H1 (cell line): ENCODE data around the gene GABRR2. TPM values are rescaled to one million over a fixed set of nuclear protein-coding genes. Genes with fewer than 3 reads are reported as not detected.

Experiments
- CTCF ChIA-PET: fragments of 300-600 bp; sonication (Branson Sonifier 250); formaldehyde crosslinking; loops from one replicate; lab custom pipeline; 2021; ENCODE audit not compliant: partially characterized antibody; lab: Charles Lee
- POLR2A ChIA-PET: fragments of 300-600 bp; sonication (Branson Sonifier 250); formaldehyde crosslinking; loops from one replicate; lab custom pipeline; 2021; ENCODE audit warnings: inconsistent platforms; ENCODE audit not compliant: partially characterized antibody; lab: Charles Lee
- DNase-seq, 2 experiments: peaks; one replicate each; pipeline versions ENCODE4 v3.0.0 to v3.0.0-alpha.2; 2010 to 2022; ENCODE audit warnings: low spot score in 2 of 2, low read depth in 1 of 2, mixed read lengths in 1 of 2
- FAIRE-seq: peaks from 2 replicates; lab custom pipeline; 2011; peaks lifted over from hg19 to GRCh38; lab: Jason Lieb, UNC
- H2AFZ ChIP-seq: 2 replicates; pipeline ENCODE4 v1.8.1; 2012; ENCODE audit warnings: low read length, inconsistent platforms
- H2AK5ac ChIP-seq: 2 replicates; pipeline ENCODE4 v1.6.1; 2013; ENCODE audit warnings: low read depth, low read length
- H2BK120ac ChIP-seq: replicated peaks from 2 replicates; pipeline ENCODE3; 2013; ENCODE audit warnings: low read depth, low read length, inconsistent platforms
- H2BK12ac ChIP-seq: 2 replicates; pipeline ENCODE4 v1.6.1; 2013; ENCODE audit warnings: low read depth, low read length
- H2BK15ac ChIP-seq: 2 replicates; pipeline ENCODE4 v1.6.1; 2013; ENCODE audit warnings: low read length
- H2BK20ac ChIP-seq: 2 replicates; pipeline ENCODE4 v1.6.1; 2013; ENCODE audit warnings: low read length
- H2BK5ac ChIP-seq: 2 replicates; pipeline ENCODE4 v1.6.1; 2013; ENCODE audit warnings: low read depth, low read length
- H3K14ac ChIP-seq: 2 replicates; pipeline ENCODE4 v1.6.1; 2013; ENCODE audit warnings: inconsistent platforms; ENCODE audit not compliant: insufficient read length
- H3K18ac ChIP-seq: 2 replicates; pipeline ENCODE4 v1.6.1; 2013; ENCODE audit warnings: low read length; ENCODE audit errors: extremely low read depth
- H3K23ac ChIP-seq: 2 replicates; pipeline ENCODE4 v1.6.1; 2013; ENCODE audit warnings: inconsistent platforms; ENCODE audit not compliant: insufficient read length
- H3K23me2 ChIP-seq: 2 replicates; pipeline ENCODE4 v1.6.1; 2013; ENCODE audit warnings: low read depth, low read length
- H3K27ac ChIP-seq: 2 replicates; pipeline ENCODE4 v1.6.1; 2011; ENCODE audit warnings: low read depth, low read length, inconsistent platforms
- H3K27me3 ChIP-seq, 4 experiments: replicated peaks in 1 of 4; 1 replicate in 1 of 4; 2 replicates in 3 of 4; pipeline versions ENCODE4 v1.6.1 to v1.8.1; 2011 to 2013; ENCODE audit warnings: low read length in 3 of 4, mild to moderate bottlenecking in 3 of 4, inconsistent platforms in 2 of 4, mixed read lengths in 2 of 4, moderate library complexity in 1 of 4; ENCODE audit not compliant: control insufficient read depth in 3 of 4, insufficient read depth in 3 of 4; ENCODE audit errors: extremely low read depth in 1 of 4
- H3K36me3 ChIP-seq, 4 experiments: 2 replicates each; pipeline versions ENCODE4 v1.6.1 to v1.8.1; 2011 to 2013; ENCODE audit warnings: mild to moderate bottlenecking in 4 of 4, low read length in 3 of 4, moderate library complexity in 2 of 4, control low read depth in 1 of 4, inconsistent platforms in 1 of 4; ENCODE audit not compliant: insufficient read depth in 4 of 4, control insufficient read depth in 2 of 4
- H3K4ac ChIP-seq: replicated peaks from 2 replicates; pipeline ENCODE3; 2013; ENCODE audit warnings: low read length, low read depth, mixed read lengths, inconsistent platforms; ENCODE audit not compliant: insufficient read length
- H3K4me1 ChIP-seq, 4 experiments: replicated peaks in 1 of 4; 1 replicate in 1 of 4; 2 replicates in 3 of 4; pipeline versions ENCODE4 v1.6.1 to v1.8.1; 2011 to 2013; ENCODE audit warnings: low read length in 3 of 4, inconsistent platforms in 2 of 4, mixed read lengths in 1 of 4; ENCODE audit not compliant: insufficient read depth in 4 of 4, control insufficient read depth in 3 of 4
- H3K4me2 ChIP-seq, 2 experiments: 2 replicates each; pipeline versions ENCODE4 v1.6.1 to v1.8.1; 2011 to 2013; ENCODE audit warnings: low read depth in 2 of 2, low read length in 2 of 2, control low read depth in 1 of 2, inconsistent platforms in 1 of 2, mild to moderate bottlenecking in 1 of 2; ENCODE audit not compliant: insufficient read depth in 1 of 2
- H3K4me3 ChIP-seq, 4 experiments: fragments of 200-600, 300-600 bp in 1 of 4; sonication (generic), shearing (Covaris generic), sonication (Bioruptor Twin) in 1 of 4; 2 replicates each; pipeline versions ENCODE4 v1.5.1 to v1.8.1; 2011 to 2016; ENCODE audit warnings: low read length in 4 of 4, low read depth in 3 of 4, control low read depth in 2 of 4, inconsistent platforms in 2 of 4, mild to moderate bottlenecking in 2 of 4, mixed read lengths in 1 of 4, moderate library complexity in 1 of 4; ENCODE audit not compliant: insufficient read depth in 2 of 4; ENCODE audit errors: extremely low read depth in 1 of 4
- H3K56ac ChIP-seq: replicated peaks from 2 replicates; pipeline ENCODE3; 2013; ENCODE audit warnings: low read depth, mild to moderate bottlenecking, mixed read lengths, low read length, inconsistent platforms; ENCODE audit not compliant: insufficient read length
- H3K79me1 ChIP-seq: 2 replicates; pipeline ENCODE4 v1.6.1; 2013; ENCODE audit warnings: low read depth, low read length, control low read depth
- H3K79me2 ChIP-seq, 2 experiments: 2 replicates each; pipeline versions ENCODE4 v1.6.1 to v1.8.1; 2012 to 2013; ENCODE audit warnings: low read length in 2 of 2, mild to moderate bottlenecking in 2 of 2, inconsistent platforms in 1 of 2; ENCODE audit not compliant: insufficient read depth in 2 of 2, control insufficient read depth in 1 of 2
- H3K9ac ChIP-seq, 4 experiments: replicated peaks in 1 of 4; 1 replicate in 1 of 4; 2 replicates in 3 of 4; pipeline versions ENCODE4 v1.6.1 to v1.8.1; 2011 to 2013; ENCODE audit warnings: low read depth in 3 of 4, low read length in 3 of 4, control low read depth in 2 of 4, mild to moderate bottlenecking in 2 of 4, moderate library complexity in 2 of 4, inconsistent platforms in 1 of 4; ENCODE audit errors: extremely low read depth in 1 of 4
- H3K9me3 ChIP-seq, 2 experiments: 2 replicates each; pipeline versions ENCODE4 v1.6.1 to v1.8.1; 2012 to 2013; ENCODE audit warnings: mild to moderate bottlenecking in 2 of 2, moderate library complexity in 2 of 2, control low read depth in 1 of 2, inconsistent platforms in 1 of 2, low read depth in 1 of 2, low read length in 1 of 2, mixed read lengths in 1 of 2; ENCODE audit not compliant: insufficient read depth in 2 of 2
- H4K20me1 ChIP-seq, 2 experiments: replicated peaks in 1 of 2; 2 replicates each; pipeline versions ENCODE3 to v1.8.1; 2011 to 2013; ENCODE audit warnings: inconsistent platforms in 2 of 2, low read length in 2 of 2, mild to moderate bottlenecking in 1 of 2; ENCODE audit not compliant: insufficient read depth in 2 of 2, control insufficient read depth in 1 of 2
- H4K5ac ChIP-seq: 2 replicates; pipeline ENCODE4 v1.6.1; 2013; ENCODE audit warnings: low read length, low read depth, mixed read lengths, inconsistent platforms; ENCODE audit not compliant: insufficient read length
- H4K8ac ChIP-seq: 2 replicates; pipeline ENCODE4 v1.8.0; 2013; ENCODE audit warnings: mild to moderate bottlenecking, moderate library complexity, low read length, inconsistent platforms; ENCODE audit not compliant: insufficient read depth; ENCODE audit errors: extremely low read depth
- H4K91ac ChIP-seq: replicated peaks from 2 replicates; pipeline ENCODE3; 2013; ENCODE audit warnings: low read length, mixed read lengths, inconsistent platforms; ENCODE audit not compliant: insufficient read length
- BRCA1 ChIP-seq: IDR thresholded peaks from 2 replicates; pipeline ENCODE4 v1.6.1; 2012; ENCODE audit warnings: low read depth, low read length, improper control_type of control experiment
- KDM1A ChIP-seq: fragments of 200-600, 300-600 bp; sonication (generic); IDR thresholded peaks from 2 replicates; pipeline ENCODE4 v1.7.1; 2016; ENCODE audit warnings: mild to moderate bottlenecking, low read length, borderline replicate concordance
- KDM4A ChIP-seq: IDR thresholded peaks from one replicate; pipeline ENCODE4 v1.7.1; 2012; ENCODE audit warnings: low read depth, mild to moderate bottlenecking, moderate library complexity, low read length, inconsistent platforms; ENCODE audit not compliant: severe bottlenecking
- PHF8 ChIP-seq: fragments of 200-600 bp; sonication (generic); conservative IDR thresholded peaks from 2 replicates; pipeline ENCODE4 v1.7.1; 2012; ENCODE audit warnings: low read depth, mild to moderate bottlenecking, inconsistent platforms, low read length, moderate library complexity
- SAP30 ChIP-seq: fragments of 300-600 bp; sonication (generic); IDR thresholded peaks from 2 replicates; pipeline ENCODE4 v1.7.1; 2012; ENCODE audit warnings: low read length, moderate library complexity, mild to moderate bottlenecking, inconsistent platforms; ENCODE audit not compliant: insufficient read depth, insufficient replicate concordance
- SP2 ChIP-seq: IDR thresholded peaks from 2 replicates; pipeline ENCODE4 v1.6.1; 2012; ENCODE audit warnings: mild to moderate bottlenecking, low read length, inconsistent platforms
- WGBS, 2 experiments: shearing (Covaris generic) in 1 of 2; methylation state at CpG; one replicate each; pipeline versions ENCODE4 v1.1.6 to v1.1.7; 2013 to 2015; ENCODE audit warnings: low lambda C conversion rate in 2 of 2, mixed read lengths in 2 of 2, inconsistent platforms in 1 of 2, low coverage in 1 of 2, missing lambda C conversion rate in 1 of 2; ENCODE audit not compliant: insufficient replicate concordance in 2 of 2, insufficient coverage in 1 of 2, insufficient read length in 1 of 2; ENCODE audit errors: extremely low coverage in 1 of 2, missing lambda C conversion rate in 1 of 2; 5-methylcytosine and 5-hydroxymethylcytosine counted together
- polyA plus RNA-seq, 7 experiments: library from polyadenylated mRNA; depleted of rRNA in 3 of 7; stranded (reverse) in 5 of 7; unstranded in 2 of 7; fragments of >200 nt in 5 of 7; fragments of 200-250 nt in 2 of 7; gene quantifications; 1 replicate in 5 of 7; 2 replicates in 1 of 7; 4 replicates in 1 of 7; pipeline versions ENCODE4 v1.2.1 to v1.2.3, GENCODE V29; 2011 to 2013; ENCODE audit warnings: missing spikeins in 2 of 7, mixed read lengths in 2 of 7
- total RNA-seq: library from RNA; stranded (reverse); fragmentation: NEBNext Ultra II Directional; extraction: Animal tissue kit (Norgen Biotek cat#: 25700); gene quantifications from 2 replicates; pipeline ENCODE4 v1.2.1, GENCODE V29; 2021
- TF ChIP-seq, protein P1 (sequence below): IDR thresholded peaks from 2 replicates; pipeline ENCODE4 v1.6.1; 2012; ENCODE audit warnings: inconsistent platforms
- TF ChIP-seq, protein P2 (sequence below): IDR thresholded peaks from 2 replicates; pipeline ENCODE4 v1.6.1; 2012; ENCODE audit warnings: low read length, inconsistent platforms
- TF ChIP-seq, protein P3 (sequence below): IDR thresholded peaks from 2 replicates; pipeline ENCODE4 v1.6.1; 2011; ENCODE audit warnings: low read length, improper control_type of control experiment
- TF ChIP-seq, protein P4 (sequence below): IDR thresholded peaks from 2 replicates; pipeline ENCODE4 v1.6.1; 2012; ENCODE audit warnings: inconsistent platforms

GABRR2 gene
- total and polyA plus RNA-seq, 2 of the 8 experiments (the other 6 are each of a cell fraction or from before 2014, with no cell fraction given) = not detected

DNA sequence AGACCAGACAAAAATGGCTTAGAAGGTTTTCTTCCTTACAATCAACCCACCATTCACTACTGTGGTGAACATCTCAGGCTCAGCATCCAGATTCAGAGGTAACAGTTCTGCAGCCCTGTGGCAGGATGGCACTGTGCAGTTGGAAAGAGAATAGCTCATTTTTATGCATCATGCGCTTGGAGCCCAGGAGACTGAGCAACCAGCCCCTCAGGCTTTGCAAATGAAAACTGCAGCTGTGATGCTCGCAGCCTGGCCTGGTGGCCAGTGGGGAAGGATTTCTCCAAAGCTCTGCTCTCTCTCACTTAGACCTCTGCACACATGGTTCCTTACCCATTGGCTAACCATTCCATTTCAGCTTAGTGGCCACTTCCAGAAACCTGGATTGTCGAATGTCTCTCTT, 45.8 kb downstream of the GABRR2 start:
- CTCF ChIA-PET = interaction anchor here (0.8 to 7.0 kb wide), 8 partner anchors 10 to 286 kb away, joined by 3 to 57 read pairs (median 4); no protein-coding TSS in a partner anchor
- no peak overlapping the region for H4K8ac ChIP-seq
- no peak overlapping the region for H2BK15ac ChIP-seq
- H2BK5ac ChIP-seq = no peak overlapping the region
- no peak overlapping the region for H2BK12ac ChIP-seq
- no peak overlapping the region for H2AK5ac ChIP-seq
- DNase-seq = no peak
- H3K27me3 ChIP-seq = no peaks in the 10 kb centered on the region
- no peaks in the 10 kb centered on the region for H3K4me1 ChIP-seq
- H2AFZ ChIP-seq = no peak overlapping the region
- H3K4me2 ChIP-seq = no peak overlapping the region
- no peak overlapping the region for H4K91ac ChIP-seq
- no peak overlapping the region for H3K9ac ChIP-seq
- H2BK20ac ChIP-seq = no peak overlapping the region
- no peak overlapping the region for H3K4me3 ChIP-seq
- H4K20me1 ChIP-seq = no peaks in the 10 kb centered on the region
- H4K5ac ChIP-seq = no peak overlapping the region
- H3K79me2 ChIP-seq = no peaks in the 10 kb centered on the region
- no peak for FAIRE-seq
- H2BK120ac ChIP-seq = no peak overlapping the region
- H3K9me3 ChIP-seq = no peaks in the 10 kb centered on the region
- no peaks in the 10 kb centered on the region for H3K36me3 ChIP-seq
- no peaks in the 10 kb centered on the region for H3K23me2 ChIP-seq
- H3K79me1 ChIP-seq = no peaks in the 10 kb centered on the region
- H3K4ac ChIP-seq = no peak overlapping the region
- no peak overlapping the region for H3K23ac ChIP-seq
- H3K56ac ChIP-seq = no peak overlapping the region
- H3K27ac ChIP-seq = no peak overlapping the region
- H3K18ac ChIP-seq = no peak overlapping the region
- H3K14ac ChIP-seq = no peak overlapping the region
- POLR2A ChIA-PET = no interaction called here
- WGBS, 2 experiments = 93% methylated on average over 3 of the region's 3 CpGs; no CpG with 5 or more reads in 1 of the 2 experiments
- TF ChIP-seq, protein P1, sequence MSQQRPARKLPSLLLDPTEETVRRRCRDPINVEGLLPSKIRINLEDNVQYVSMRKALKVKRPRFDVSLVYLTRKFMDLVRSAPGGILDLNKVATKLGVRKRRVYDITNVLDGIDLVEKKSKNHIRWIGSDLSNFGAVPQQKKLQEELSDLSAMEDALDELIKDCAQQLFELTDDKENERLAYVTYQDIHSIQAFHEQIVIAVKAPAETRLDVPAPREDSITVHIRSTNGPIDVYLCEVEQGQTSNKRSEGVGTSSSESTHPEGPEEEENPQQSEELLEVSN = no peak
- TF ChIP-seq PHF8 = no peak
- TF ChIP-seq, protein P2, sequence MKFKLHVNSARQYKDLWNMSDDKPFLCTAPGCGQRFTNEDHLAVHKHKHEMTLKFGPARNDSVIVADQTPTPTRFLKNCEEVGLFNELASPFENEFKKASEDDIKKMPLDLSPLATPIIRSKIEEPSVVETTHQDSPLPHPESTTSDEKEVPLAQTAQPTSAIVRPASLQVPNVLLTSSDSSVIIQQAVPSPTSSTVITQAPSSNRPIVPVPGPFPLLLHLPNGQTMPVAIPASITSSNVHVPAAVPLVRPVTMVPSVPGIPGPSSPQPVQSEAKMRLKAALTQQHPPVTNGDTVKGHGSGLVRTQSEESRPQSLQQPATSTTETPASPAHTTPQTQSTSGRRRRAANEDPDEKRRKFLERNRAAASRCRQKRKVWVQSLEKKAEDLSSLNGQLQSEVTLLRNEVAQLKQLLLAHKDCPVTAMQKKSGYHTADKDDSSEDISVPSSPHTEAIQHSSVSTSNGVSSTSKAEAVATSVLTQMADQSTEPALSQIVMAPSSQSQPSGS = no peak
- TF ChIP-seq SAP30 = no peak
- TF ChIP-seq, protein P3, sequence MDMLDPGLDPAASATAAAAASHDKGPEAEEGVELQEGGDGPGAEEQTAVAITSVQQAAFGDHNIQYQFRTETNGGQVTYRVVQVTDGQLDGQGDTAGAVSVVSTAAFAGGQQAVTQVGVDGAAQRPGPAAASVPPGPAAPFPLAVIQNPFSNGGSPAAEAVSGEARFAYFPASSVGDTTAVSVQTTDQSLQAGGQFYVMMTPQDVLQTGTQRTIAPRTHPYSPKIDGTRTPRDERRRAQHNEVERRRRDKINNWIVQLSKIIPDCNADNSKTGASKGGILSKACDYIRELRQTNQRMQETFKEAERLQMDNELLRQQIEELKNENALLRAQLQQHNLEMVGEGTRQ = no peak
- TF ChIP-seq KDM4A = no peak
- TF ChIP-seq SP2 = no peak
- TF ChIP-seq BRCA1 = no peak
- no peak for TF ChIP-seq KDM1A
- TF ChIP-seq, protein P4, sequence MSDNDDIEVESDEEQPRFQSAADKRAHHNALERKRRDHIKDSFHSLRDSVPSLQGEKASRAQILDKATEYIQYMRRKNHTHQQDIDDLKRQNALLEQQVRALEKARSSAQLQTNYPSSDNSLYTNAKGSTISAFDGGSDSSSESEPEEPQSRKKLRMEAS = no peak
